Right lobe of liver (tissue), 6 donors: ENCODE measurements around the gene TAGLN2. TPM values are rescaled to one million over a fixed set of nuclear protein-coding genes. Genes with fewer than 3 reads are reported as not detected.
"Not testable (repeated sequence)": the region's sequence is repeated elsewhere in the genome, so short reads cannot be mapped to it uniquely, and the experiment has no call there.

Source experiments
- ATAC-seq, 4 donors: fragments of 200-7000 bp; cut with Tn5 transposase; one replicate each; pipeline ENCODE4 v1.9.1; 2020; ENCODE audit warnings: mild to moderate bottlenecking in 4 of 4, moderate library complexity in 4 of 4
- DNase-seq, 3 donors: peaks; one replicate each; pipeline ENCODE4 v3.0.0-alpha.2; 2020
- H3K27ac ChIP-seq, 3 donors: fragments of 200-600 bp; one replicate each; pipeline ENCODE4 v1.8.0; 2022
- H3K27me3 ChIP-seq, 2 donors: fragments of 200-600 bp; one replicate each; pipeline ENCODE4 v1.8.0; 2022
- H3K36me3 ChIP-seq, 4 donors: fragments of 200-600 bp; sonication (generic) in 1 of 4; one replicate each; pipeline versions ENCODE4 v1.5.1 to v1.8.0; 2017 to 2022; ENCODE audit warnings: control low read depth in 1 of 4
- H3K4me1 ChIP-seq, 4 donors: fragments of 200-600 bp; sonication (generic) in 1 of 4; one replicate each; pipeline versions ENCODE4 v1.5.1 to v1.8.0; 2017 to 2022; ENCODE audit warnings: control low read depth in 1 of 4
- H3K4me3 ChIP-seq, 3 donors: fragments of 200-600 bp; one replicate each; pipeline ENCODE4 v1.8.0; 2022
- H3K9me3 ChIP-seq, 4 donors: fragments of 200-600 bp; sonication (generic) in 1 of 4; one replicate each; pipeline versions ENCODE4 v1.5.1 to v1.8.0; 2017 to 2022; ENCODE audit warnings: control low read depth in 1 of 4
- POLR2A ChIP-seq: fragments of 450-650 bp; IDR thresholded peaks from one replicate; pipeline ENCODE4 v1.6.1; 2017; ENCODE audit warnings: antibody characterized with exemption, mild to moderate bottlenecking
- WGBS: methylation state at CpG from one replicate; pipeline ENCODE4 v1.1.6; 2018; ENCODE audit warnings: low coverage, low lambda C conversion rate; ENCODE audit not compliant: insufficient coverage; ENCODE audit errors: missing lambda C conversion rate; 5-methylcytosine and 5-hydroxymethylcytosine counted together
- intact Hi-C, 2 donors: fragments of 100-400 bp; cut with DNase I; formaldehyde crosslinking; loops; one replicate each; pipeline versions ENCODE4 v1.11.2 to v1.14.1; 2022
- total RNA-seq, 6 experiments: library from RNA; depleted of rRNA in 2 of 6; stranded (reverse); fragments of >200 nt in 2 of 6; fragmentation: NEBNext Ultra II Directional in 3 of 6; extraction: Animal tissue kit (Norgen Biotek cat#: 25700) in 3 of 6; gene quantifications; one replicate each; pipeline versions ENCODE4 v1.1.0 to v1.2.4, GENCODE V29; 2016 to 2023
- TF ChIP-seq, protein P1 (sequence below), 4 donors: fragments of 200-600 bp in 3 of 4; fragments of 450-650 bp in 1 of 4; IDR thresholded peaks; one replicate each; pipeline versions ENCODE4 v1.5.1 to v1.8.0; 2016 to 2022; ENCODE audit warnings: antibody characterized with exemption in 4 of 4, mild to moderate bottlenecking in 2 of 4
- donor health status: DM: no; HTN: yes; CAD: no.
- donor health status: DM: no; HTN: no; CAD: no.
- donor health status: DM: no; HTN: no; CAD: no.
- donor health status: DM: no; HTN: yes; CAD: no.
- donor health status: DM: no; HTN: yes; CAD: no.

Gene TAGLN2
- total RNA-seq, 6 experiments from 2014 or later = 53.2 to 200 (median 117) TPM

- Histone ChIP-seq H3K4me3 (no peak overlapping the region), H3K4me1 (no peaks in the 10 kb centered on the region), H3K27ac (no peak overlapping the region), H3K36me3 (no peaks in the 10 kb centered on the region), H3K9me3 (no peaks in the 10 kb centered on the region), H3K27me3 (no peaks in the 10 kb centered on the region)
- 75% methylated on average over 6 of the region's 9 CpGs for WGBS
- intact Hi-C loops = no loop called here
- ATAC-seq (no peak), DNase-seq (no peak)
- TF ChIP-seq POLR2A = no peak
- TF ChIP-seq, protein P1, sequence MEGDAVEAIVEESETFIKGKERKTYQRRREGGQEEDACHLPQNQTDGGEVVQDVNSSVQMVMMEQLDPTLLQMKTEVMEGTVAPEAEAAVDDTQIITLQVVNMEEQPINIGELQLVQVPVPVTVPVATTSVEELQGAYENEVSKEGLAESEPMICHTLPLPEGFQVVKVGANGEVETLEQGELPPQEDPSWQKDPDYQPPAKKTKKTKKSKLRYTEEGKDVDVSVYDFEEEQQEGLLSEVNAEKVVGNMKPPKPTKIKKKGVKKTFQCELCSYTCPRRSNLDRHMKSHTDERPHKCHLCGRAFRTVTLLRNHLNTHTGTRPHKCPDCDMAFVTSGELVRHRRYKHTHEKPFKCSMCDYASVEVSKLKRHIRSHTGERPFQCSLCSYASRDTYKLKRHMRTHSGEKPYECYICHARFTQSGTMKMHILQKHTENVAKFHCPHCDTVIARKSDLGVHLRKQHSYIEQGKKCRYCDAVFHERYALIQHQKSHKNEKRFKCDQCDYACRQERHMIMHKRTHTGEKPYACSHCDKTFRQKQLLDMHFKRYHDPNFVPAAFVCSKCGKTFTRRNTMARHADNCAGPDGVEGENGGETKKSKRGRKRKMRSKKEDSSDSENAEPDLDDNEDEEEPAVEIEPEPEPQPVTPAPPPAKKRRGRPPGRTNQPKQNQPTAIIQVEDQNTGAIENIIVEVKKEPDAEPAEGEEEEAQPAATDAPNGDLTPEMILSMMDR (IDR thresholded peaks at IDR 0.05) = no peak
These were observed 17.0 kb downstream of the TAGLN2 start for GRCh38 chr1:159908031-159908940.

GRCh38 chr1:159906960-159907359 is 18.3 kb downstream of the TAGLN2 start:
- H3K4me3 ChIP-seq = no peak overlapping the region
- no peak for TF ChIP-seq POLR2A
- TF ChIP-seq, protein P1 (IDR thresholded peaks at IDR 0.05) = no peak
- no peak overlapping the region for H3K27ac ChIP-seq
- ATAC-seq = no peak
- no peak for DNase-seq
- H3K4me1 ChIP-seq = no peaks in the 10 kb centered on the region
- intact Hi-C loops = no loop called here
- H3K9me3 ChIP-seq = no peaks in the 10 kb centered on the region
- no peaks in the 10 kb centered on the region for H3K27me3 ChIP-seq
- WGBS = 50% methylated on average over 1 of the region's 1 CpG
- H3K36me3 ChIP-seq = no peaks in the 10 kb centered on the region

- ATAC-seq, H3K4me3 ChIP-seq, intact Hi-C loops, DNase-seq, H3K36me3 ChIP-seq, H3K27ac ChIP-seq, H3K27me3 ChIP-seq, H3K9me3 ChIP-seq, H3K4me1 ChIP-seq: not testable (repeated sequence)
- WGBS = 64% methylated on average over 3 of the region's 3 CpGs
These were observed 21.3 kb downstream of the TAGLN2 start for GRCh38 chr1:159904036-159904435.

GRCh38 chr1:159902541-159902940 is 22.8 kb downstream of the TAGLN2 start:
- Histone ChIP-seq H3K36me3 (no peaks in the 10 kb centered on the region), H3K27ac (no peak overlapping the region), H3K9me3 (no peaks in the 10 kb centered on the region), H3K27me3 (no peaks in the 10 kb centered on the region), H3K4me1 (peaks cover 0 to 4% (median 0%) of the 10 kb centered on the region in 4 donors), H3K4me3 (no peak overlapping the region)
- intact Hi-C loops = no loop called here
- TF ChIP-seq POLR2A = no peak
- TF ChIP-seq, protein P1 (IDR thresholded peaks at IDR 0.05) = no peak
- 67% methylated on average over 2 of the region's 3 CpGs for WGBS
- ATAC-seq (no peak), DNase-seq (no peak)

GRCh38 chr1:159900755-159901360 is 24.4 kb downstream of the TAGLN2 start:
- H3K4me1 ChIP-seq = peaks cover 0 to 4% (median 0%) of the 10 kb centered on the region in 4 donors
- ATAC-seq (no peak), DNase-seq (no peak)
- H3K9me3 ChIP-seq = no peaks in the 10 kb centered on the region
- H3K27ac ChIP-seq = no peak overlapping the region
- no peaks in the 10 kb centered on the region for H3K36me3 ChIP-seq
- no peak overlapping the region for H3K4me3 ChIP-seq
- H3K27me3 ChIP-seq = no peaks in the 10 kb centered on the region
- 100% methylated on average over 2 of the region's 2 CpGs for WGBS
- TF ChIP-seq, protein P1 (IDR thresholded peaks at IDR 0.05) = no peak
- no peak for TF ChIP-seq POLR2A
- intact Hi-C loops = no loop called here
